ENCODE measurements around the gene DNM2.

DNM2 gene

DNA sequence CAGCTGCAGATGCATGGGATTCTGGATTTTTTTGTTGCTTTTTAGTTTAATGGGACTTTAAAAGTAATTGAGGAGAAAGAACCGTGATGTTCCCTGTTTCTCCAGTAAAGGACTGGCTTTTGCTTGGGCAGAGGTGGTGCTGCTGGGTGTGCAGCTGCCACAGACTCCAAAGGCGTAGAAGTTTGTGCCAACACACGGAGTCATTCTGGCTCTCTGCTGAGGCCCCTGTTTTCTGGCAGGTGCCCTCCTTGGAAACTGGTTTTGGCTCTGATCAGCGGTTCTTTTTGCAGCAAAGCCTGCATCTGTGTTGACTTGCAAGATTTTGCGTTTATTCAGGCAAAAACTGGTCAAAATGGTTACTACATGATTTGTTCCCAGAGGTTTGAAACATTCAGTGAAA lies 32.7 kb upstream of the DNM2 start:
- DNase-seq (ENCODE audit: low read depth, low spot score): no peak
- no peak for TF ChIP-seq YY1 (IDR thresholded peaks at IDR 0.05; ENCODE audit: insufficient read depth, insufficient read length)
- TF ChIP-seq SUZ12 (IDR thresholded peaks at IDR 0.05; ENCODE audit: extremely low read depth, insufficient read depth, insufficient read length): no peak
- no peak for TF ChIP-seq ZNF274 (IDR thresholded peaks at IDR 0.05; ENCODE audit: low read depth, low read length)

DNA sequence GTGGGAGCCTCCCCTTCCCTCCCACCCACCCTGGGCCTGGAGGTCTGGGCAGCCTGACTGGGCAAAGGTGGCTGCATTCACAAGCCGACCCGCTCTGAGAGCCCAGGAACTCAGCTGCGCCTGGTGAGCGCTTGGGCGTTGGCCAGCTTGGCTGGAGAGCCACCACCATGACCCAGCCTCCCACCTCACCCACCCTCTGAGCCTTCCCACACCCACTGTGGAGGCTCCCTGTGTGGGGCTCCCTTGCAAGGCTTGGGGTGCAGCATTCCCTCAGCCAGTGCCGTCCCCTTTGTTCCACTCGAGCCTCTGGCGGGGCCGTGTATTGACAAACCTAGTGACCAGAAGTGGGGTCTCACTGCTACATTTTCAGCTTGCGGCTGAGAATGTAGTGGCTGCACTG lies 31.7 kb upstream of the DNM2 start:
- peaks cover 99% of the 10 kb centered on the region for H3K36me3 ChIP-seq (ENCODE audit: insufficient read depth, insufficient read length, low read length)
- TF ChIP-seq SUZ12 (IDR thresholded peaks at IDR 0.05; ENCODE audit: extremely low read depth, insufficient read depth, insufficient read length) (no peak), ZNF274 (IDR thresholded peaks at IDR 0.05; ENCODE audit: low read depth, low read length) (no peak)
- no peak for DNase-seq (ENCODE audit: low read depth, low spot score)

More for the DNA sequence above, 32.7 kb upstream of the DNM2 start:
- H3K9me3 ChIP-seq (ENCODE audit: insufficient read depth, low read length): no peaks in the 10 kb centered on the region
- no peak overlapping the region for H3K4me3 ChIP-seq (ENCODE audit: insufficient read length, low read depth)
- no peak overlapping the region for H3K9ac ChIP-seq (ENCODE audit: insufficient read length, low read depth)
- peaks cover 18% of the 10 kb centered on the region for H3K4me1 ChIP-seq (ENCODE audit: insufficient read depth, insufficient read length)
- H3K27me3 ChIP-seq (ENCODE audit: insufficient read depth, insufficient read length): no peaks in the 10 kb centered on the region
- H3K36me3 ChIP-seq (ENCODE audit: insufficient read depth, insufficient read length, low read length): peaks cover 99% of the 10 kb centered on the region

DNA sequence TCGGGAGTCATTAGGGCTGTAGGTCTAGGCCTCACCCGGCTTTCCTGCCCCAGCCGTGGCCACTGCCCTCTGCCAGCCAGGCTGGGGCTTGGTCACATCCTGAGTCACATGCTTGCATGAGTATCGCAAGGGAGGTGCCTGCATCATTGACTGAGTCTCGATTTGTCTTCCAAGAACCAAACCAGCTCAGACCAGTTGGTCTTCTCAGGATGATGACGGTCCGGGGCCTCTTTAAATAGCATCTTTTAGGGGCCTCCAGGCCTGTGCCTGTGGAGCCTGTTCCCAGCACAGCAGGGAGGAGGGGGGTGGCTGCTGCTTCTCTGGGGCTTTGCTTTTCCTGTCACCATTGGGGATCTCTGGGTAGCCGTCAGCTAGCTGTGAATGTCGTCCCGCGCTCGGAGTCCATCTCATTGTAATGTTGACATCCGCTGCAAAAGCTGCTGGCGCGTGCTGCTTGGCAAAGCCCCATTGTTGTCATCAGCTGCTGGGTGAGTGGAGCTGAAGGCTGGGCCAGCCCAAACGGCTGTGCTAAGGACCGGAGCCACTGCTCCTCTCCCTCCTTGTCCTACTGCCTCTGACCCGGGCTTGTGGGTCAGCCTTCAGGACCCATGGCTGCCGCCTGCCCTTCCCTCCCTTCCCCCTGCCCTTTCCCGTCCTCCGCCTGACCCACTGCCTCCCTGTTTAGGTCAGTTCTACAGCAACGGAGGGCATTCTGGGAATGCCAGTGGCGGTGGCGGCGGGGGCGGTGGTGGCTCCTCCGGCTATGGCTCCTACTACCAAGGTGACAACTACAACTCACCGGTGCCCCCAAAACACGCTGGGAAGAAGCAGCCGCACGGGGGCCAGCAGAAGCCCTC lies 31.0 kb upstream of the DNM2 start:
- DNase-seq (ENCODE audit: low read depth, low spot score): no peak
- Histone ChIP-seq H3K27me3 (ENCODE audit: insufficient read depth, insufficient read length) (no peaks in the 10 kb centered on the region), H3K4me3 (ENCODE audit: insufficient read length, low read depth) (no peak overlapping the region), H3K9me3 (ENCODE audit: insufficient read depth, low read length) (no peaks in the 10 kb centered on the region), H3K4me1 (ENCODE audit: insufficient read depth, insufficient read length) (peaks cover 18% of the 10 kb centered on the region), H3K36me3 (ENCODE audit: insufficient read depth, insufficient read length, low read length) (peaks cover 99% of the 10 kb centered on the region), H3K9ac (ENCODE audit: insufficient read length, low read depth) (no peak overlapping the region)
- TF ChIP-seq YY1 (IDR thresholded peaks at IDR 0.05; ENCODE audit: insufficient read depth, insufficient read length) (no peak), SUZ12 (IDR thresholded peaks at IDR 0.05; ENCODE audit: extremely low read depth, insufficient read depth, insufficient read length) (no peak), ZNF274 (IDR thresholded peaks at IDR 0.05; ENCODE audit: low read depth, low read length) (no peak)

More for the DNA sequence above, 31.7 kb upstream of the DNM2 start:
- H3K9me3 ChIP-seq (ENCODE audit: insufficient read depth, low read length): no peaks in the 10 kb centered on the region
- H3K4me3 ChIP-seq (ENCODE audit: insufficient read length, low read depth): no peak overlapping the region
- H3K4me1 ChIP-seq (ENCODE audit: insufficient read depth, insufficient read length): peaks cover 13% of the 10 kb centered on the region
- no peak overlapping the region for H3K9ac ChIP-seq (ENCODE audit: insufficient read length, low read depth)
- no peaks in the 10 kb centered on the region for H3K27me3 ChIP-seq (ENCODE audit: insufficient read depth, insufficient read length)

- TF ChIP-seq ZNF274 (IDR thresholded peaks at IDR 0.05; ENCODE audit: low read depth, low read length): no peak
Measured at GRCh38 chr19:10687518-10688288, 30.2 kb upstream of the DNM2 start.

GRCh38 chr19:10688545-10689280 lies 29.2 kb upstream of the DNM2 start:
- no peak for TF ChIP-seq SUZ12 (IDR thresholded peaks at IDR 0.05; ENCODE audit: extremely low read depth, insufficient read depth, insufficient read length)
- TF ChIP-seq ZNF274 (IDR thresholded peaks at IDR 0.05; ENCODE audit: low read depth, low read length): no peak
- no peak for TF ChIP-seq YY1 (IDR thresholded peaks at IDR 0.05; ENCODE audit: insufficient read depth, insufficient read length)
- peaks cover 20% of the 10 kb centered on the region for H3K4me1 ChIP-seq (ENCODE audit: insufficient read depth, insufficient read length)
- H3K9ac ChIP-seq (ENCODE audit: insufficient read length, low read depth): no peak overlapping the region
- DNase-seq (ENCODE audit: low read depth, low spot score): no peak
- H3K36me3 ChIP-seq (ENCODE audit: insufficient read depth, insufficient read length, low read length): peaks cover 92% of the 10 kb centered on the region
- H3K4me3 ChIP-seq (ENCODE audit: insufficient read length, low read depth): no peak overlapping the region
- H3K9me3 ChIP-seq (ENCODE audit: insufficient read depth, low read length): no peaks in the 10 kb centered on the region
- H3K27me3 ChIP-seq (ENCODE audit: insufficient read depth, insufficient read length): no peaks in the 10 kb centered on the region

More at GRCh38 chr19:10687518-10688288, 30.2 kb upstream of the DNM2 start:
- Histone ChIP-seq H3K36me3 (ENCODE audit: insufficient read depth, insufficient read length, low read length) (peaks cover 99% of the 10 kb centered on the region), H3K9me3 (ENCODE audit: insufficient read depth, low read length) (no peaks in the 10 kb centered on the region), H3K27me3 (ENCODE audit: insufficient read depth, insufficient read length) (no peaks in the 10 kb centered on the region), H3K4me3 (ENCODE audit: insufficient read length, low read depth) (no peak overlapping the region), H3K4me1 (ENCODE audit: insufficient read depth, insufficient read length) (peaks cover 21% of the 10 kb centered on the region), H3K9ac (ENCODE audit: insufficient read length, low read depth) (no peak overlapping the region)
- no peak for DNase-seq (ENCODE audit: low read depth, low spot score)

DNA sequence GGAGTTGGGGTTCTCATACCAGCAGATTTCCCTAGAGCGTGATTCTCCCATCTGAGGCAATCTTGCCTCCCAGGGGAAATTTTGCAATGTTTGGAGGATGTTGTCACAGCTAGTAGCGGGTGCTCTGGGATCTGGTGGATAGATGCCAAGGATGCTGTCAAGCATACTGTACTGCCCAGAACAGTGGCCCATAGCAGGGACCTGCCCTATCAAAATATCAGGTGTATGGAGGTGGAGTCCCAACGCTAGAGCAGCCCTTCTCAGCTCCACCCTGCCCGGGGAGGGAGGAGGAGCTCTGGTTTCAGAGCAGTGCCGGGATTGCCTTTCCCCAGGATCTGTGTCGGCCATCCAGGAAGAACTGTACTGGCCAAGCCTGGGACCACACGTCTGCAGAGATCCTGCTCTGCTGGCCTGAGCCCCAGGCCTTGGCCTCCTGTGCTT lies 27.5 kb upstream of the DNM2 start:
- Histone ChIP-seq H3K36me3 (ENCODE audit: insufficient read depth, insufficient read length, low read length) (peaks cover 75% of the 10 kb centered on the region), H3K4me3 (ENCODE audit: insufficient read length, low read depth) (no peak overlapping the region), H3K4me1 (ENCODE audit: insufficient read depth, insufficient read length) (peaks cover 20% of the 10 kb centered on the region), H3K27me3 (ENCODE audit: insufficient read depth, insufficient read length) (no peaks in the 10 kb centered on the region), H3K9me3 (ENCODE audit: insufficient read depth, low read length) (no peaks in the 10 kb centered on the region), H3K9ac (ENCODE audit: insufficient read length, low read depth) (no peak overlapping the region)
- no peak for DNase-seq (ENCODE audit: low read depth, low spot score)
- TF ChIP-seq YY1 (IDR thresholded peaks at IDR 0.05; ENCODE audit: insufficient read depth, insufficient read length) (no peak), ZNF274 (IDR thresholded peaks at IDR 0.05; ENCODE audit: low read depth, low read length) (no peak), SUZ12 (IDR thresholded peaks at IDR 0.05; ENCODE audit: extremely low read depth, insufficient read depth, insufficient read length) (no peak)
